ENCODE results near the gene COL18A1. TPM values are rescaled to one million over a fixed set of nuclear protein-coding genes. Genes with fewer than 3 reads are reported as not detected.

Gene COL18A1
- total and polyA plus RNA-seq, 4 donors: 44.9 to 308 (median 232) TPM

GRCh38 chr21:45383111-45383614 lies 21.8 kb upstream of the COL18A1 start:
- Histone ChIP-seq H3K9ac (ENCODE audit: low read depth in 1 of 2, low read length in 2 of 2) (no peak overlapping the region), H3K36me3 (ENCODE audit: control insufficient read depth in 4 of 4, insufficient read depth in 3 of 4, low read depth in 1 of 4, low read length in 3 of 4) (no peaks in the 10 kb centered on the region), H3K9me3 (ENCODE audit: control insufficient read depth in 4 of 4, low read length in 3 of 4) (no peaks in the 10 kb centered on the region), H3K4me3 (ENCODE audit: low read depth in 1 of 3, low read length in 3 of 3) (no peak overlapping the region), H3K27me3 (ENCODE audit: control insufficient read depth in 4 of 4, insufficient read depth in 4 of 4, low read length in 3 of 4) (no peaks in the 10 kb centered on the region), H3K27ac (ENCODE audit: low read depth in 1 of 2, low read length in 2 of 2) (no peak overlapping the region), H3K4me1 (ENCODE audit: control insufficient read depth in 4 of 4, insufficient read depth in 4 of 4, low read length in 3 of 4) (peaks cover 0 to 3% (median 2%) of the 10 kb centered on the region in 4 donors)
- 83% methylated on average over 11 of the region's 11 CpGs for WGBS
- DNase-seq (ENCODE audit: low spot score): peak; percentile 69
- TF ChIP-seq, protein P1, sequence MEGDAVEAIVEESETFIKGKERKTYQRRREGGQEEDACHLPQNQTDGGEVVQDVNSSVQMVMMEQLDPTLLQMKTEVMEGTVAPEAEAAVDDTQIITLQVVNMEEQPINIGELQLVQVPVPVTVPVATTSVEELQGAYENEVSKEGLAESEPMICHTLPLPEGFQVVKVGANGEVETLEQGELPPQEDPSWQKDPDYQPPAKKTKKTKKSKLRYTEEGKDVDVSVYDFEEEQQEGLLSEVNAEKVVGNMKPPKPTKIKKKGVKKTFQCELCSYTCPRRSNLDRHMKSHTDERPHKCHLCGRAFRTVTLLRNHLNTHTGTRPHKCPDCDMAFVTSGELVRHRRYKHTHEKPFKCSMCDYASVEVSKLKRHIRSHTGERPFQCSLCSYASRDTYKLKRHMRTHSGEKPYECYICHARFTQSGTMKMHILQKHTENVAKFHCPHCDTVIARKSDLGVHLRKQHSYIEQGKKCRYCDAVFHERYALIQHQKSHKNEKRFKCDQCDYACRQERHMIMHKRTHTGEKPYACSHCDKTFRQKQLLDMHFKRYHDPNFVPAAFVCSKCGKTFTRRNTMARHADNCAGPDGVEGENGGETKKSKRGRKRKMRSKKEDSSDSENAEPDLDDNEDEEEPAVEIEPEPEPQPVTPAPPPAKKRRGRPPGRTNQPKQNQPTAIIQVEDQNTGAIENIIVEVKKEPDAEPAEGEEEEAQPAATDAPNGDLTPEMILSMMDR (IDR thresholded peaks at IDR 0.05; ENCODE audit: low read depth, low read length, missing input control): no peak
- TF ChIP-seq MAX (IDR thresholded peaks at IDR 0.05): no peak
- TF ChIP-seq HNF4G (IDR thresholded peaks at IDR 0.05): no peak
- TF ChIP-seq RAD21 (IDR thresholded peaks at IDR 0.05): no peak
- TF ChIP-seq GABPA (IDR thresholded peaks at IDR 0.05 in 1 of 2, conservative IDR thresholded peaks at IDR 0.05 in 1 of 2): no peak
- TF ChIP-seq REST (IDR thresholded peaks at IDR 0.05): no peak
- TF ChIP-seq JUND (IDR thresholded peaks at IDR 0.05): no peak
- TF ChIP-seq EGR1 (IDR thresholded peaks at IDR 0.05; ENCODE audit: low read depth in 2 of 2): no peak

DNA sequence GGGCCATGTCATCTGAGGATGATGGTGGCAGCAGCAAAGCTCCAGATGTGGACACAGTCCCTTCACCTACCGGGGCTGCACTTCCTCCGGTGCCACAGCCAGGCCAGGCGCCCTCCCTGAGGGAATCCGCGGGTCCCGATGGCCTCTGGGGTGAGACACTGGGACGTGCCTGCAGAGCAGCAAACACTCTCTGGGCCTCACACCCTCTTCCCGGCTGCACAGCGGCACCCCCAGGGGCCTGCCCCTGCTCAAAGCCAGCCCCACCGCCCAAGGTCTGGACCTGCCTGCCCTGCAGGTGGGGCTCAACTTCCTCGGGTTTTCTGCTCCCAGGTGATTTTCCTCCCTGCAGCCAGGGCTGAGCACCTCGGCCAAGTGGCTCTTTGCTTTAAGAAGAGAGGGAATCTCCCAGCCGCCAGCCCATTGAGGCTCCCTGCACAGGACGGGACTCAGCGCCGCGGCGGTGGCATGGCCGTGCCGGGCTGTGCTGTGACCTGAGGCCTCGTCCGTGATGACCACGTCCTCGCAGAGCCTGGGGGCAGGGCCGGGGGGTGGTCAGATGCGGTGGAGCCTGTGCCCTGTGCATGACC lies 21.3 kb upstream of the COL18A1 start:
- no peak for DNase-seq (ENCODE audit: low spot score)
- H3K4me3 ChIP-seq (ENCODE audit: low read depth in 1 of 3, low read length in 3 of 3): no peak overlapping the region
- no peak overlapping the region for H3K9ac ChIP-seq (ENCODE audit: low read depth in 1 of 2, low read length in 2 of 2)
- H3K4me1 ChIP-seq (ENCODE audit: control insufficient read depth in 4 of 4, insufficient read depth in 4 of 4, low read length in 3 of 4): peaks cover 0 to 3% (median 2%) of the 10 kb centered on the region in 4 donors
- no peaks in the 10 kb centered on the region for H3K27me3 ChIP-seq (ENCODE audit: control insufficient read depth in 4 of 4, insufficient read depth in 4 of 4, low read length in 3 of 4)
- H3K9me3 ChIP-seq (ENCODE audit: control insufficient read depth in 4 of 4, low read length in 3 of 4): no peaks in the 10 kb centered on the region
- H3K27ac ChIP-seq (ENCODE audit: low read depth in 1 of 2, low read length in 2 of 2): no peak overlapping the region
- no peaks in the 10 kb centered on the region for H3K36me3 ChIP-seq (ENCODE audit: control insufficient read depth in 4 of 4, insufficient read depth in 3 of 4, low read depth in 1 of 4, low read length in 3 of 4)
- WGBS: 72% methylated on average over 26 of the region's 26 CpGs
- TF ChIP-seq FOXA2 (IDR thresholded peaks at IDR 0.05): no peak
- TF ChIP-seq, protein P2, sequence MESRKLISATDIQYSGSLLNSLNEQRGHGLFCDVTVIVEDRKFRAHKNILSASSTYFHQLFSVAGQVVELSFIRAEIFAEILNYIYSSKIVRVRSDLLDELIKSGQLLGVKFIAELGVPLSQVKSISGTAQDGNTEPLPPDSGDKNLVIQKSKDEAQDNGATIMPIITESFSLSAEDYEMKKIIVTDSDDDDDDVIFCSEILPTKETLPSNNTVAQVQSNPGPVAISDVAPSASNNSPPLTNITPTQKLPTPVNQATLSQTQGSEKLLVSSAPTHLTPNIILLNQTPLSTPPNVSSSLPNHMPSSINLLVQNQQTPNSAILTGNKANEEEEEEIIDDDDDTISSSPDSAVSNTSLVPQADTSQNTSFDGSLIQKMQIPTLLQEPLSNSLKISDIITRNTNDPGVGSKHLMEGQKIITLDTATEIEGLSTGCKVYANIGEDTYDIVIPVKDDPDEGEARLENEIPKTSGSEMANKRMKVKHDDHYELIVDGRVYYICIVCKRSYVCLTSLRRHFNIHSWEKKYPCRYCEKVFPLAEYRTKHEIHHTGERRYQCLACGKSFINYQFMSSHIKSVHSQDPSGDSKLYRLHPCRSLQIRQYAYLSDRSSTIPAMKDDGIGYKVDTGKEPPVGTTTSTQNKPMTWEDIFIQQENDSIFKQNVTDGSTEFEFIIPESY (IDR thresholded peaks at IDR 0.05): no peak
- no peak for TF ChIP-seq REST (IDR thresholded peaks at IDR 0.05)
- no peak for TF ChIP-seq HNF4G (IDR thresholded peaks at IDR 0.05)
- TF ChIP-seq NR2F2 (IDR thresholded peaks at IDR 0.05): no peak
- TF ChIP-seq, protein P1 (IDR thresholded peaks at IDR 0.05; ENCODE audit: low read depth, low read length, missing input control): no peak
- TF ChIP-seq SP1 (IDR thresholded peaks at IDR 0.05): no peak
- TF ChIP-seq YY1 (IDR thresholded peaks at IDR 0.05): no peak
- TF ChIP-seq TAF1 (conservative IDR thresholded peaks at IDR 0.05): no peak
- no peak for TF ChIP-seq GABPA (IDR thresholded peaks at IDR 0.05 in 1 of 2, conservative IDR thresholded peaks at IDR 0.05 in 1 of 2)
- no peak for TF ChIP-seq RXRA (IDR thresholded peaks at IDR 0.05)

Data from liver (tissue), 9 donors.